22Rv1 (cell line): ENCODE data around the gene TCF15.

Experiments
- H3K27ac ChIP-seq: fragments of 450-650 bp; 2 replicates; pipeline ENCODE4 v1.5.1; 2017
- CTCF ChIP-seq: fragments of 450-650 bp; IDR thresholded peaks from 2 replicates; pipeline ENCODE4 v1.5.1; 2017; ENCODE audit warnings: mild to moderate bottlenecking
- ZFX ChIP-seq: fragments of 450-650 bp; IDR thresholded peaks from 2 replicates; pipeline ENCODE4 v1.6.1; 2017; ENCODE audit warnings: antibody characterized with exemption, borderline replicate concordance

TCF15 gene

GRCh38 chr20:638579-638978 lies 28.5 kb upstream of the TCF15 start:
- no peak overlapping the region for H3K27ac ChIP-seq
- TF ChIP-seq ZFX (no peak), CTCF (no peak)

- TF ChIP-seq CTCF = no peak
- no peak for TF ChIP-seq ZFX
- H3K27ac ChIP-seq = no peak overlapping the region
Observed at GRCh38 chr20:637559-637958, 27.4 kb upstream of the TCF15 start.

- TF ChIP-seq CTCF (no peak), ZFX (no peak)
- no peak overlapping the region for H3K27ac ChIP-seq
Observed at GRCh38 chr20:635893-636338, 25.8 kb upstream of the TCF15 start.

- H3K27ac ChIP-seq = no peak overlapping the region
- no peak for TF ChIP-seq CTCF
- TF ChIP-seq ZFX = no peak
Observed at GRCh38 chr20:635028-635892, 25.2 kb upstream of the TCF15 start.

- TF ChIP-seq ZFX (no peak), CTCF (no peak)
- no peak overlapping the region for H3K27ac ChIP-seq
Observed at GRCh38 chr20:634148-634925, 24.2 kb upstream of the TCF15 start.

- H3K27ac ChIP-seq = no peak overlapping the region
Observed at GRCh38 chr20:631101-631500, 21.0 kb upstream of the TCF15 start.

More at GRCh38 chr20:631101-631500, 21.0 kb upstream of the TCF15 start:
- TF ChIP-seq CTCF = no peak
